AG08396 (cell line): Measurements from ENCODE around the gene SNRNP35.
"Not testable (repeated sequence)": the region's sequence is repeated elsewhere in the genome, so short reads cannot be mapped to it uniquely, and the experiment has no call there.

ENCODE experiments used
- DNase-seq: peaks from one replicate; pipeline ENCODE4 v3.0.0; 2012; ENCODE audit warnings: low spot score, mixed read lengths

The SNRNP35 gene

GRCh38 chr12:123489580-123489979 is 31.6 kb downstream of the SNRNP35 start:
- no peak for DNase-seq

GRCh38 chr12:123490089-123490488 is 32.1 kb downstream of the SNRNP35 start:
- DNase-seq: no peak

- DNase-seq: no peak
Measured at GRCh38 chr12:123491056-123491455, 33.1 kb downstream of the SNRNP35 start.

GRCh38 chr12:123491481-123491880 is 33.5 kb downstream of the SNRNP35 start:
- no peak for DNase-seq

GRCh38 chr12:123492339-123493039 is 34.5 kb downstream of the SNRNP35 start:
- DNase-seq: not testable (repeated sequence)

GRCh38 chr12:123494124-123494851 is 36.3 kb downstream of the SNRNP35 start:
- DNase-seq: no peak

- no peak for DNase-seq
Measured at GRCh38 chr12:123497065-123497464, 39.1 kb downstream of the SNRNP35 start.

GRCh38 chr12:123498126-123498825 is 40.3 kb downstream of the SNRNP35 start:
- no peak for DNase-seq

GRCh38 chr12:123499332-123499731 is 41.4 kb downstream of the SNRNP35 start:
- no peak for DNase-seq

GRCh38 chr12:123502163-123502704 is 44.3 kb downstream of the SNRNP35 start:
- DNase-seq: no peak

- DNase-seq: no peak
Measured at GRCh38 chr12:123506059-123506842, 48.3 kb downstream of the SNRNP35 start.

GRCh38 chr12:123506843-123507236 is 48.9 kb downstream of the SNRNP35 start:
- DNase-seq: no peak

- DNase-seq: no peak
Measured at GRCh38 chr12:123512838-123513665, 55.1 kb downstream of the SNRNP35 start.

- DNase-seq: no peak
Measured at GRCh38 chr12:123513805-123514204, 55.9 kb downstream of the SNRNP35 start.

GRCh38 chr12:123514582-123515221 is 56.8 kb downstream of the SNRNP35 start:
- DNase-seq: not testable (repeated sequence)

GRCh38 chr12:123516216-123516780 is 58.4 kb downstream of the SNRNP35 start:
- DNase-seq: no peak
